H1 (cell line): ENCODE measurements around the gene FMNL2.

Experiments
- CEBPB ChIP-seq: IDR thresholded peaks from 2 replicates; pipeline ENCODE4 v1.6.1; 2012; ENCODE audit warnings: low read depth, low read length
- EZH2 ChIP-seq: fragments of 200-600 bp; sonication (generic); IDR thresholded peaks from 2 replicates; pipeline ENCODE4 v1.7.1; 2012; ENCODE audit warnings: low read depth, mild to moderate bottlenecking, moderate library complexity, low read length, inconsistent platforms; ENCODE audit not compliant: severe bottlenecking
- POLR2AphosphoS5 ChIP-seq: IDR thresholded peaks from 2 replicates; pipeline ENCODE4 v1.6.1; 2011; ENCODE audit warnings: low read depth, low read length
- SP2 ChIP-seq: IDR thresholded peaks from 2 replicates; pipeline ENCODE4 v1.6.1; 2012; ENCODE audit warnings: mild to moderate bottlenecking, low read length, inconsistent platforms

- TF ChIP-seq CEBPB (no peak), SP2 (no peak), EZH2 (no peak), POLR2AphosphoS5 (no peak)
These were observed 177.0 kb downstream of the FMNL2 start for GRCh38 chr2:152511981-152512380.
